Measurements from ENCODE around the gene ABCC1.
A peak's percentile ranks its signal among the peaks of the same experiment; 100 is the strongest.

ABCC1 gene

DNA sequence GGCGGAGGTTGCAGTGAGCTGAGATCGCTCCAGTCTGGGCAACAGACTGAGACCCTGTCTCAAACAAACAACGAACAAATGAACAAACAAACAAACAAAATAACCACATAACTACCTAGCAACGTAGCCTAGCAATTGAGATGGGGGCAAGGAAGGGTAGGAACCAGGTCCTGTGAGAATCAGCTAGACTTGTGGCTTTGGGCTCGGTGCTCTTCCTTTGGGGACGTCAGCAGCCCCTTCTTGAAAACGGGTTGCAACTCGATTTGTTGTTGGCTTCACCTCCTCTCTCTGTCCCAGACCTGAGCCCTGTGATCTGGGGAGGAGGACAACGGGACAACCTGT lies 72.2 kb downstream of the ABCC1 start (continued):
- no peak for TF ChIP-seq KLF8 (tag by site-specific recombination; IDR thresholded peaks at IDR 0.05)
- no peak for TF ChIP-seq ZNF792 (tag by site-specific recombination; IDR thresholded peaks at IDR 0.05)
- TF ChIP-seq ZNF664 (tag by site-specific recombination; IDR thresholded peaks at IDR 0.05): no peak

DNA sequence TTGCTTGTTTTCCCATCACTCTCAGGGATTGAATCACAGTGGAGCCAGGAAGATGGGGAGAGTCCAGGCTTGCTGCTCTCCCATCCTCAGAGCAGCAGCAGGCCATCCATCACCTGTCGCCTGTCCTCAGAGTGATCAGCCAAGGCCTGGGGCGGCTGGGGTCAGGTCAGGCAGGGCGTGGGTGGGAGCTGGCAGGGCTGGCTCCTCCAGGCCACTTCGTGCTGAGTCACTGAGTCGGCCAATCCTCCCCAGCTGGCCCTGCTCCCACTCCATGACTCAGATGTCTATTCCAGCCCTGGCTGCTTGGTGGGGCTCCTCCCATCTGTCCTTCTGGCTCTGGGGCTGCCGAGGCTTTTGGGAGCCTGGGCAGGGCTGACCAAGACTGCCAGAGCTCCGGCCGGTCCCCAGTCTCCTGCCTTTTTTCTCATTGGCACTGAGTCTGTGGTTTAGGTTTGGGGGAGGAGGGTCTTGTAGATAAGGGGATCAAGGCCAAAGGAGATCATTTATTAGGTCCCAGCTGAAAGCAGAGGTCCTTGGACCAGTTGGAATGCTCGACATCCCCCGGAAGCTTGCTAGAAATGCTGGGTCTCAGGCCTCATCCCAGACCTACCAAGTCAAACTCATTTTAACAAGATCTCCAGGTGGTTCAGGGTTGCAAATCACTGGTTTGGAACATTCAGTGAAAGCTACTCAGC lies 72.7 kb downstream of the ABCC1 start:
- no peak overlapping the region for H3K27ac ChIP-seq (ENCODE audit: extremely low read depth, low read depth, low read length)
- no peaks in the 10 kb centered on the region for H3K9me3 ChIP-seq (ENCODE audit: control insufficient read depth, insufficient read depth, low read depth, low read length)
- ChIA-PET CTCF (no interaction called here), POLR2A (no interaction called here)
- H3K36me3 ChIP-seq (ENCODE audit: control insufficient read depth in 2 of 2, insufficient read depth in 1 of 2, low read length in 2 of 2): peaks cover 0 to 34% of the 10 kb centered on the region in 2 experiments; a peak in 2 of 3 replicates
- no peaks in the 10 kb centered on the region for H3K4me1 ChIP-seq (ENCODE audit: control insufficient read depth, insufficient read depth, low read length)
- H3K4me3 ChIP-seq (ENCODE audit: low read depth, low read length): no peak overlapping the region
- TF ChIP-seq KLF7 (tag by site-specific recombination; IDR thresholded peaks at IDR 0.05; ENCODE audit: borderline replicate concordance): no peak
- TF ChIP-seq ZNF223 (tag by site-specific recombination; IDR thresholded peaks at IDR 0.05): no peak
- peak; percentile 64; the same call in 1 of the 2 replicates for TF ChIP-seq HIC1 (tag by site-specific recombination; IDR thresholded peaks at IDR 0.05)
- TF ChIP-seq ZNF404 (tag by site-specific recombination; IDR thresholded peaks at IDR 0.05): no peak
- TF ChIP-seq PRDM1 (tag by site-specific recombination; IDR thresholded peaks at IDR 0.05): no peak
- TF ChIP-seq, protein P1, sequence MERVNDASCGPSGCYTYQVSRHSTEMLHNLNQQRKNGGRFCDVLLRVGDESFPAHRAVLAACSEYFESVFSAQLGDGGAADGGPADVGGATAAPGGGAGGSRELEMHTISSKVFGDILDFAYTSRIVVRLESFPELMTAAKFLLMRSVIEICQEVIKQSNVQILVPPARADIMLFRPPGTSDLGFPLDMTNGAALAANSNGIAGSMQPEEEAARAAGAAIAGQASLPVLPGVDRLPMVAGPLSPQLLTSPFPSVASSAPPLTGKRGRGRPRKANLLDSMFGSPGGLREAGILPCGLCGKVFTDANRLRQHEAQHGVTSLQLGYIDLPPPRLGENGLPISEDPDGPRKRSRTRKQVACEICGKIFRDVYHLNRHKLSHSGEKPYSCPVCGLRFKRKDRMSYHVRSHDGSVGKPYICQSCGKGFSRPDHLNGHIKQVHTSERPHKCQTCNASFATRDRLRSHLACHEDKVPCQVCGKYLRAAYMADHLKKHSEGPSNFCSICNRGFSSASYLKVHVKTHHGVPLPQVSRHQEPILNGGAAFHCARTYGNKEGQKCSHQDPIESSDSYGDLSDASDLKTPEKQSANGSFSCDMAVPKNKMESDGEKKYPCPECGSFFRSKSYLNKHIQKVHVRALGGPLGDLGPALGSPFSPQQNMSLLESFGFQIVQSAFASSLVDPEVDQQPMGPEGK (tag by site-specific recombination; IDR thresholded peaks at IDR 0.05): 0 out of 2 replicates have a peak, but pooled peaks have one; percentile 36
- peak; percentile 59 for TF ChIP-seq ZNF629 (tag by site-specific recombination; IDR thresholded peaks at IDR 0.05)
- TF ChIP-seq ZNF600 (tag by site-specific recombination; IDR thresholded peaks at IDR 0.05): peak; percentile 98
- peak; percentile 83 for TF ChIP-seq SP7 (tag by site-specific recombination; IDR thresholded peaks at IDR 0.05)
- peak; percentile 93 for TF ChIP-seq SCRT2 (tag by site-specific recombination; IDR thresholded peaks at IDR 0.05)
- TF ChIP-seq TCF7L2 (IDR thresholded peaks at IDR 0.05; ENCODE audit: borderline replicate concordance, low read depth, low read length): no peak
- no peak for TF ChIP-seq ZNF341 (tag by site-specific recombination; IDR thresholded peaks at IDR 0.05; ENCODE audit: low read depth)
- TF ChIP-seq RBAK (tag by site-specific recombination; IDR thresholded peaks at IDR 0.05): no peak
- no peak for TF ChIP-seq ZNF157 (tag by site-specific recombination; IDR thresholded peaks at IDR 0.05)
- TF ChIP-seq MYNN (tag by site-specific recombination; IDR thresholded peaks at IDR 0.05; ENCODE audit: borderline replicate concordance): no peak
- peak; percentile 58 for TF ChIP-seq EGR2 (tag by site-specific recombination; IDR thresholded peaks at IDR 0.05; ENCODE audit: low read depth)
- no peak for TF ChIP-seq ZNF677 (tag by site-specific recombination; IDR thresholded peaks at IDR 0.05)
- TF ChIP-seq ZNF394 (tag by site-specific recombination; IDR thresholded peaks at IDR 0.05; ENCODE audit: borderline replicate concordance): 0 out of 2 replicates have a peak, but pooled peaks have one; percentile 23
- 0 out of 2 replicates have a peak, but pooled peaks have one; percentile 30 for TF ChIP-seq ZNF501 (tag by site-specific recombination; IDR thresholded peaks at IDR 0.05)
- TF ChIP-seq ZEB2 (tag by site-specific recombination; IDR thresholded peaks at IDR 0.05): peak; percentile 55; the same call in 1 of the 2 replicates
- no peak for TF ChIP-seq ZNF112 (tag by site-specific recombination; IDR thresholded peaks at IDR 0.05)
- TF ChIP-seq GLI4 (tag by site-specific recombination; IDR thresholded peaks at IDR 0.05): no peak
- TF ChIP-seq ZNF791 (tag by site-specific recombination; IDR thresholded peaks at IDR 0.05): no peak
- peak; percentile 63 for TF ChIP-seq ZBTB17 (tag by site-specific recombination; IDR thresholded peaks at IDR 0.05)
- TF ChIP-seq ZBTB6 (tag by site-specific recombination; IDR thresholded peaks at IDR 0.05): no peak
- peak; percentile 37; the same call in 1 of the 2 replicates for TF ChIP-seq ZXDB (tag by site-specific recombination; IDR thresholded peaks at IDR 0.05)
- TF ChIP-seq ZNF792 (tag by site-specific recombination; IDR thresholded peaks at IDR 0.05): no peak
- TF ChIP-seq, protein P2, sequence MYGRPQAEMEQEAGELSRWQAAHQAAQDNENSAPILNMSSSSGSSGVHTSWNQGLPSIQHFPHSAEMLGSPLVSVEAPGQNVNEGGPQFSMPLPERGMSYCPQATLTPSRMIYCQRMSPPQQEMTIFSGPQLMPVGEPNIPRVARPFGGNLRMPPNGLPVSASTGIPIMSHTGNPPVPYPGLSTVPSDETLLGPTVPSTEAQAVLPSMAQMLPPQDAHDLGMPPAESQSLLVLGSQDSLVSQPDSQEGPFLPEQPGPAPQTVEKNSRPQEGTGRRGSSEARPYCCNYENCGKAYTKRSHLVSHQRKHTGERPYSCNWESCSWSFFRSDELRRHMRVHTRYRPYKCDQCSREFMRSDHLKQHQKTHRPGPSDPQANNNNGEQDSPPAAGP (tag by site-specific recombination; IDR thresholded peaks at IDR 0.05): peak; percentile 58; the same call in 1 of the 2 replicates
